Measurements from ENCODE around the gene COG5. TPM values are rescaled to one million over a fixed set of nuclear protein-coding genes. Genes with fewer than 3 reads are reported as not detected.

The COG5 gene
- total and polyA plus RNA-seq, 4 donors = 4.1 to 27.1 (median 8.4) TPM

DNA sequence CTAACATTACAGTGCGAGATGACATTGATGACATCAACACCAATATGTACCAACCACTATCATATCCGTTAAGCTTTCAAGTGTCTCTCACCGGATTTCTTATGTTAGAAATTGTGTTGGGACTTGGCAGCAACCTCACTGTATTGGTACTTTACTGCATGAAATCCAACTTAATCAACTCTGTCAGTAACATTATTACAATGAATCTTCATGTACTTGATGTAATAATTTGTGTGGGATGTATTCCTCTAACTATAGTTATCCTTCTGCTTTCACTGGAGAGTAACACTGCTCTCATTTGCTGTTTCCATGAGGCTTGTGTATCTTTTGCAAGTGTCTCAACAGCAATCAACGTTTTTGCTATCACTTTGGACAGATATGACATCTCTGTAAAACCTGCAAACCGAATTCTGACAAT, 89.6 kb downstream of the COG5 start:
- H3K4me3 ChIP-seq (ENCODE audit: low read depth in 1 of 3, low read length in 3 of 3) = no peak overlapping the region
- 84% methylated on average over 5 of the region's 5 CpGs for WGBS
- H3K4me1 ChIP-seq (ENCODE audit: control insufficient read depth in 4 of 4, insufficient read depth in 4 of 4, low read length in 3 of 4) = no peaks in the 10 kb centered on the region
- H3K27me3 ChIP-seq (ENCODE audit: control insufficient read depth in 4 of 4, insufficient read depth in 4 of 4, low read length in 3 of 4) = no peaks in the 10 kb centered on the region
- no peaks in the 10 kb centered on the region for H3K36me3 ChIP-seq (ENCODE audit: control insufficient read depth in 4 of 4, insufficient read depth in 3 of 4, low read depth in 1 of 4, low read length in 3 of 4)
- H3K27ac ChIP-seq (ENCODE audit: low read depth in 1 of 2, low read length in 2 of 2) = no peak overlapping the region
- no peak overlapping the region for H3K9ac ChIP-seq (ENCODE audit: low read depth in 1 of 2, low read length in 2 of 2)
- TF ChIP-seq FOXA2 (IDR thresholded peaks at IDR 0.05) = no peak
- no peak for TF ChIP-seq RXRA (IDR thresholded peaks at IDR 0.05)
- TF ChIP-seq, protein P1, sequence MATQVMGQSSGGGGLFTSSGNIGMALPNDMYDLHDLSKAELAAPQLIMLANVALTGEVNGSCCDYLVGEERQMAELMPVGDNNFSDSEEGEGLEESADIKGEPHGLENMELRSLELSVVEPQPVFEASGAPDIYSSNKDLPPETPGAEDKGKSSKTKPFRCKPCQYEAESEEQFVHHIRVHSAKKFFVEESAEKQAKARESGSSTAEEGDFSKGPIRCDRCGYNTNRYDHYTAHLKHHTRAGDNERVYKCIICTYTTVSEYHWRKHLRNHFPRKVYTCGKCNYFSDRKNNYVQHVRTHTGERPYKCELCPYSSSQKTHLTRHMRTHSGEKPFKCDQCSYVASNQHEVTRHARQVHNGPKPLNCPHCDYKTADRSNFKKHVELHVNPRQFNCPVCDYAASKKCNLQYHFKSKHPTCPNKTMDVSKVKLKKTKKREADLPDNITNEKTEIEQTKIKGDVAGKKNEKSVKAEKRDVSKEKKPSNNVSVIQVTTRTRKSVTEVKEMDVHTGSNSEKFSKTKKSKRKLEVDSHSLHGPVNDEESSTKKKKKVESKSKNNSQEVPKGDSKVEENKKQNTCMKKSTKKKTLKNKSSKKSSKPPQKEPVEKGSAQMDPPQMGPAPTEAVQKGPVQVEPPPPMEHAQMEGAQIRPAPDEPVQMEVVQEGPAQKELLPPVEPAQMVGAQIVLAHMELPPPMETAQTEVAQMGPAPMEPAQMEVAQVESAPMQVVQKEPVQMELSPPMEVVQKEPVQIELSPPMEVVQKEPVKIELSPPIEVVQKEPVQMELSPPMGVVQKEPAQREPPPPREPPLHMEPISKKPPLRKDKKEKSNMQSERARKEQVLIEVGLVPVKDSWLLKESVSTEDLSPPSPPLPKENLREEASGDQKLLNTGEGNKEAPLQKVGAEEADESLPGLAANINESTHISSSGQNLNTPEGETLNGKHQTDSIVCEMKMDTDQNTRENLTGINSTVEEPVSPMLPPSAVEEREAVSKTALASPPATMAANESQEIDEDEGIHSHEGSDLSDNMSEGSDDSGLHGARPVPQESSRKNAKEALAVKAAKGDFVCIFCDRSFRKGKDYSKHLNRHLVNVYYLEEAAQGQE (IDR thresholded peaks at IDR 0.05) = no peak
- no peak for TF ChIP-seq GABPA (IDR thresholded peaks at IDR 0.05 in 1 of 2, conservative IDR thresholded peaks at IDR 0.05 in 1 of 2)
- TF ChIP-seq, protein P2, sequence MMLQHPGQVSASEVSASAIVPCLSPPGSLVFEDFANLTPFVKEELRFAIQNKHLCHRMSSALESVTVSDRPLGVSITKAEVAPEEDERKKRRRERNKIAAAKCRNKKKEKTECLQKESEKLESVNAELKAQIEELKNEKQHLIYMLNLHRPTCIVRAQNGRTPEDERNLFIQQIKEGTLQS (IDR thresholded peaks at IDR 0.05) = no peak
- TF ChIP-seq, protein P3, sequence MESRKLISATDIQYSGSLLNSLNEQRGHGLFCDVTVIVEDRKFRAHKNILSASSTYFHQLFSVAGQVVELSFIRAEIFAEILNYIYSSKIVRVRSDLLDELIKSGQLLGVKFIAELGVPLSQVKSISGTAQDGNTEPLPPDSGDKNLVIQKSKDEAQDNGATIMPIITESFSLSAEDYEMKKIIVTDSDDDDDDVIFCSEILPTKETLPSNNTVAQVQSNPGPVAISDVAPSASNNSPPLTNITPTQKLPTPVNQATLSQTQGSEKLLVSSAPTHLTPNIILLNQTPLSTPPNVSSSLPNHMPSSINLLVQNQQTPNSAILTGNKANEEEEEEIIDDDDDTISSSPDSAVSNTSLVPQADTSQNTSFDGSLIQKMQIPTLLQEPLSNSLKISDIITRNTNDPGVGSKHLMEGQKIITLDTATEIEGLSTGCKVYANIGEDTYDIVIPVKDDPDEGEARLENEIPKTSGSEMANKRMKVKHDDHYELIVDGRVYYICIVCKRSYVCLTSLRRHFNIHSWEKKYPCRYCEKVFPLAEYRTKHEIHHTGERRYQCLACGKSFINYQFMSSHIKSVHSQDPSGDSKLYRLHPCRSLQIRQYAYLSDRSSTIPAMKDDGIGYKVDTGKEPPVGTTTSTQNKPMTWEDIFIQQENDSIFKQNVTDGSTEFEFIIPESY (IDR thresholded peaks at IDR 0.05) = no peak
- no peak for TF ChIP-seq HNF4G (IDR thresholded peaks at IDR 0.05)
- TF ChIP-seq, protein P4, sequence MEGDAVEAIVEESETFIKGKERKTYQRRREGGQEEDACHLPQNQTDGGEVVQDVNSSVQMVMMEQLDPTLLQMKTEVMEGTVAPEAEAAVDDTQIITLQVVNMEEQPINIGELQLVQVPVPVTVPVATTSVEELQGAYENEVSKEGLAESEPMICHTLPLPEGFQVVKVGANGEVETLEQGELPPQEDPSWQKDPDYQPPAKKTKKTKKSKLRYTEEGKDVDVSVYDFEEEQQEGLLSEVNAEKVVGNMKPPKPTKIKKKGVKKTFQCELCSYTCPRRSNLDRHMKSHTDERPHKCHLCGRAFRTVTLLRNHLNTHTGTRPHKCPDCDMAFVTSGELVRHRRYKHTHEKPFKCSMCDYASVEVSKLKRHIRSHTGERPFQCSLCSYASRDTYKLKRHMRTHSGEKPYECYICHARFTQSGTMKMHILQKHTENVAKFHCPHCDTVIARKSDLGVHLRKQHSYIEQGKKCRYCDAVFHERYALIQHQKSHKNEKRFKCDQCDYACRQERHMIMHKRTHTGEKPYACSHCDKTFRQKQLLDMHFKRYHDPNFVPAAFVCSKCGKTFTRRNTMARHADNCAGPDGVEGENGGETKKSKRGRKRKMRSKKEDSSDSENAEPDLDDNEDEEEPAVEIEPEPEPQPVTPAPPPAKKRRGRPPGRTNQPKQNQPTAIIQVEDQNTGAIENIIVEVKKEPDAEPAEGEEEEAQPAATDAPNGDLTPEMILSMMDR (IDR thresholded peaks at IDR 0.05; ENCODE audit: low read depth, low read length, missing input control) = no peak
- no peak for TF ChIP-seq FOXA1 (IDR thresholded peaks at IDR 0.05)
- no peak for TF ChIP-seq RAD21 (IDR thresholded peaks at IDR 0.05)
- no peak for TF ChIP-seq TAF1 (conservative IDR thresholded peaks at IDR 0.05)
- TF ChIP-seq, protein P5, sequence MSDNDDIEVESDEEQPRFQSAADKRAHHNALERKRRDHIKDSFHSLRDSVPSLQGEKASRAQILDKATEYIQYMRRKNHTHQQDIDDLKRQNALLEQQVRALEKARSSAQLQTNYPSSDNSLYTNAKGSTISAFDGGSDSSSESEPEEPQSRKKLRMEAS (IDR thresholded peaks at IDR 0.05) = no peak
- no peak for TF ChIP-seq YY1 (IDR thresholded peaks at IDR 0.05)
- no peak for TF ChIP-seq JUND (IDR thresholded peaks at IDR 0.05)
- TF ChIP-seq NR2F2 (IDR thresholded peaks at IDR 0.05) = no peak
- H3K9me3 ChIP-seq (ENCODE audit: control insufficient read depth in 4 of 4, low read length in 3 of 4) = no peaks in the 10 kb centered on the region
- DNase-seq (ENCODE audit: low spot score) = no peak

DNA sequence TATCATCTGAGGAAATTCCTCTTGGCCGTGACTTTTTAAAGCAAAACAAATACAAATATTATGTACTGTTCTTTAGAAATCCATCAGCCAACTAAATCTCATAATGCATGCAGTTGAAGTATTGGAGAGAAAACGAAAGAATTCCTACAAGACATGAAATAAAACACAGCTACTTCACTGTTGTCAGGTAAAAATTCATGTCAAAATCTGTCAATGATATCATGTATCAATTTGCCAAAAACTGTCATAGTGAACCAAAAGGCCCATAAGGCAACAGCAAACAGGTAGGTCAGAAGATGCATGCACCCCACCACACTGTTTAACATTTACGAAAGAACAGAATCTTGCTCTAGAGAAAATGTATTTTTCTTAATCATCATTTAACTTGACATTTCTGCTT, 91.6 kb downstream of the COG5 start:
- DNase-seq (ENCODE audit: low spot score) = no peak
- H3K9me3 ChIP-seq (ENCODE audit: control insufficient read depth in 4 of 4, low read length in 3 of 4) = no peaks in the 10 kb centered on the region
- H3K4me1 ChIP-seq (ENCODE audit: control insufficient read depth in 4 of 4, insufficient read depth in 4 of 4, low read length in 3 of 4) = no peaks in the 10 kb centered on the region
- no peak overlapping the region for H3K9ac ChIP-seq (ENCODE audit: low read depth in 1 of 2, low read length in 2 of 2)
- H3K27ac ChIP-seq (ENCODE audit: low read depth in 1 of 2, low read length in 2 of 2) = no peak overlapping the region
- no peak overlapping the region for H3K4me3 ChIP-seq (ENCODE audit: low read depth in 1 of 3, low read length in 3 of 3)
- no peaks in the 10 kb centered on the region for H3K36me3 ChIP-seq (ENCODE audit: control insufficient read depth in 4 of 4, insufficient read depth in 3 of 4, low read depth in 1 of 4, low read length in 3 of 4)
- 85% methylated on average over 3 of the region's 3 CpGs for WGBS
- no peaks in the 10 kb centered on the region for H3K27me3 ChIP-seq (ENCODE audit: control insufficient read depth in 4 of 4, insufficient read depth in 4 of 4, low read length in 3 of 4)
- TF ChIP-seq SP1 (IDR thresholded peaks at IDR 0.05) (no peak), HNF4G (IDR thresholded peaks at IDR 0.05) (no peak), EGR1 (IDR thresholded peaks at IDR 0.05; ENCODE audit: low read depth in 2 of 2) (no peak), GABPA (IDR thresholded peaks at IDR 0.05 in 1 of 2, conservative IDR thresholded peaks at IDR 0.05 in 1 of 2) (no peak), JUND (IDR thresholded peaks at IDR 0.05) (no peak), TAF1 (conservative IDR thresholded peaks at IDR 0.05) (no peak), YY1 (IDR thresholded peaks at IDR 0.05) (no peak), FOXA2 (IDR thresholded peaks at IDR 0.05) (no peak)
- TF ChIP-seq, protein P4 (IDR thresholded peaks at IDR 0.05; ENCODE audit: low read depth, low read length, missing input control) = no peak
- TF ChIP-seq, protein P3 (IDR thresholded peaks at IDR 0.05) = no peak
